GM12874 (cell line): ENCODE data around the gene LPIN3.

Experiments used
- TF ChIP-seq, protein P1 (sequence below): IDR thresholded peaks from 2 replicates; pipeline ENCODE4 v1.5.1; 2011; ENCODE audit warnings: low read depth, mild to moderate bottlenecking, control low read depth, low read length, moderate library complexity; ENCODE audit not compliant: insufficient read depth

The LPIN3 gene

GRCh38 chr20:41306061-41306727 lies 34.4 kb upstream of the LPIN3 start:
- TF ChIP-seq, protein P1, sequence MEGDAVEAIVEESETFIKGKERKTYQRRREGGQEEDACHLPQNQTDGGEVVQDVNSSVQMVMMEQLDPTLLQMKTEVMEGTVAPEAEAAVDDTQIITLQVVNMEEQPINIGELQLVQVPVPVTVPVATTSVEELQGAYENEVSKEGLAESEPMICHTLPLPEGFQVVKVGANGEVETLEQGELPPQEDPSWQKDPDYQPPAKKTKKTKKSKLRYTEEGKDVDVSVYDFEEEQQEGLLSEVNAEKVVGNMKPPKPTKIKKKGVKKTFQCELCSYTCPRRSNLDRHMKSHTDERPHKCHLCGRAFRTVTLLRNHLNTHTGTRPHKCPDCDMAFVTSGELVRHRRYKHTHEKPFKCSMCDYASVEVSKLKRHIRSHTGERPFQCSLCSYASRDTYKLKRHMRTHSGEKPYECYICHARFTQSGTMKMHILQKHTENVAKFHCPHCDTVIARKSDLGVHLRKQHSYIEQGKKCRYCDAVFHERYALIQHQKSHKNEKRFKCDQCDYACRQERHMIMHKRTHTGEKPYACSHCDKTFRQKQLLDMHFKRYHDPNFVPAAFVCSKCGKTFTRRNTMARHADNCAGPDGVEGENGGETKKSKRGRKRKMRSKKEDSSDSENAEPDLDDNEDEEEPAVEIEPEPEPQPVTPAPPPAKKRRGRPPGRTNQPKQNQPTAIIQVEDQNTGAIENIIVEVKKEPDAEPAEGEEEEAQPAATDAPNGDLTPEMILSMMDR, result no peak

DNA sequence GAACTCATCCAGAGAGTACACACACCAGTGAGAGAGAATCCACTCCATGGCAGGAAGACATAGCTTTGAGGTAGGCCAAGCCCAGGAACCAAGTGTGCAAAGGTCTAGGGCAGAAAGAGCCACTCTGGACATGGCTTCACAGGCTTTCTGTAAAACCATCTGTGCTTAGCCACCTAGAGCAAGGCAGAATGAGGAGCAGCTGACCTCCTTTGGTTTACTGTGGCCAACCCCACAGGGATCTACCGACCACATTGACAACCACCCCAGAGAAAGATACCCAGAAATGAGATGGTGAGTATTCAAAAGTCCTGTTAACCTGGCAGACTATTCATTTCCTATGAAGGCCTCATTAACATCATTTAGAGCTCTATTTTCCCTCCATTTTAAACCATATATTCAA lies 33.6 kb upstream of the LPIN3 start:
- TF ChIP-seq, protein P1, result no peak

DNA sequence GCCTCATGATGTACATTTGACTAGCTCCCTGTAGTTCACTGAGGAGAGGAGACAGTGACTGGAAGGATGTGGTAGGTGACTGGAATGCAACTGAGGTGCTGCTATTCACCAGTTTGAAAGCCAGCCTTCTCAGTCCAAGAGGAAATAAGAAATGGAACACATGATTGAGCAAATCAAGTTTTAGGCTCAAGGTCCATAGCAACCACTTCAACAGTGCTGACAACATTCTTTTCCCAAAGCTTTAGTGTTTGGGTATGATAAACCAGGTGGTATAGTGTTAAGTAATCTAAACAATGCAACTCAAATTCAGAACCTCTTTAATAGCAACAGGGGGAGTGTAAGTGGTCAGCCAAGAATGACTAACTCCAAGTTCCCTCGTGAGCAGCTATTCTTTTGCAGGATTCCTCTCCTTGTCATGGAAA lies 32.3 kb upstream of the LPIN3 start:
- TF ChIP-seq, protein P1, result no peak

GRCh38 chr20:41308726-41309413 lies 31.8 kb upstream of the LPIN3 start:
- TF ChIP-seq, protein P1, result no peak

DNA sequence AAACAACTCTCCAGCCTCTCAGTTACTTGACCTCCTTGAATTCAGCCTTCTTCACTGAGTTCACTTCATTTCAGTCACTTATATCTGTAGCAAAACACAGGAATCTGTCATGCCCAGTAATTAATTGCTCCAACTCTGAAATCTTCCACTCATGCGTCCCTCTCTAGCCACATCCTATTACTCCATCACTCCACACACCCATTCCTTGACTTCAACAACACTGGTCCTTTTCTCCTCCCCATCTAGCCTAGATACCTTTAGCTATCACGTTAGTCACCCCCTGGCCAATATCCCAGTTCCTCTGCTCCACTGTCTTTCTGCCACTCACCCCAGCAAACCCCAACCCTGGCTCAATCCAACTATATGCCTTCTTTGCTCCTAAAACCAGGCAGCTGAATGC lies 30.8 kb upstream of the LPIN3 start:
- TF ChIP-seq, protein P1, result no peak

- TF ChIP-seq, protein P1, result no peak
Observed at GRCh38 chr20:41314386-41314785, 26.2 kb upstream of the LPIN3 start.

- TF ChIP-seq, protein P1, result no peak
Observed at GRCh38 chr20:41316051-41316450, 24.6 kb upstream of the LPIN3 start.
